K562 (cell line): ENCODE results near the gene MVP. TPM values are rescaled to one million over a fixed set of nuclear protein-coding genes. Genes with fewer than 3 reads are reported as not detected.

Source experiments
- polyA plus RNA-seq, 8 experiments: library from polyadenylated mRNA; depleted of rRNA in 4 of 8; stranded (reverse) in 5 of 8; unstranded in 3 of 8; fragments of >200 nt; fragmentation: Nextera tagmentation in 2 of 8; fragmentation: Illumina TruSeq in 1 of 8; extraction: Ambion mirVana in 2 of 8; extraction: Trizol in 1 of 8; gene quantifications; 2 replicates each; pipeline versions ENCODE4 v1.2.1 to v1.2.3, GENCODE V29; 2011 to 2014; ENCODE audit warnings: inconsistent platforms in 1 of 8, missing spikeins in 1 of 8
- total RNA-seq, 7 experiments: library from RNA; depleted of rRNA in 6 of 7; stranded (reverse); fragments of >200 nt in 6 of 7; fragmentation: Illumina TruSeq in 2 of 7; extraction: Trizol in 2 of 7; gene quantifications; 2 replicates each; pipeline versions ENCODE4 v1.2.1 to v1.2.3, GENCODE V29; 2011 to 2021; ENCODE audit warnings: low replicate concordance in 1 of 7
- TF ChIP-seq, protein P1 (sequence below), 2 experiments: fragments of 450-650 bp; IDR thresholded peaks; 2 replicates each; pipeline ENCODE4 v1.6.1; 2016; ENCODE audit warnings: mild to moderate bottlenecking in 2 of 2, borderline replicate concordance in 1 of 2, low read depth in 1 of 2, moderate library complexity in 1 of 2

MVP gene
- total and polyA plus RNA-seq, 9 of the 15 experiments (the other 6 are each of a cell fraction or from before 2014, with no cell fraction given), result 0.39 to 1.9 (median 0.76) TPM; not detected in 2

DNA sequence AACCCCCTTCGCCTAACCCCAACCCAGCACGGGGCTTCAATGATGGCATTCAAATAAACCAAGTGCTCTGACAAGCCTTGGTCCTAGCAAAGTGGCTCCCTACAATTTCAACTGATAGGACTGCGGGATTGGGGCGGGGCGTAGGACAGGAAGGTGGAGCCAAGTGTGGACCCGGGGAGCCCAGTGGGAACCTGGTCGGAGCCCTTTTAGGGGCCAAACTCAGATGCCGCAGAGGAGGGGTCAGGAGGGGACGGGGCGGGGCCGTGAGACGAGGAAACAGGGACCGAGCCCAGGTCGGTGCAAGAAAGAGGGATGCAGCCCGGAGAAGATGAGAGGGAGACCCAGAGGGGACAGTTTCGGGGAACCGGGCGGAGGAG, 55.9 kb downstream of the MVP start (continued):
- TF ChIP-seq, protein P1, sequence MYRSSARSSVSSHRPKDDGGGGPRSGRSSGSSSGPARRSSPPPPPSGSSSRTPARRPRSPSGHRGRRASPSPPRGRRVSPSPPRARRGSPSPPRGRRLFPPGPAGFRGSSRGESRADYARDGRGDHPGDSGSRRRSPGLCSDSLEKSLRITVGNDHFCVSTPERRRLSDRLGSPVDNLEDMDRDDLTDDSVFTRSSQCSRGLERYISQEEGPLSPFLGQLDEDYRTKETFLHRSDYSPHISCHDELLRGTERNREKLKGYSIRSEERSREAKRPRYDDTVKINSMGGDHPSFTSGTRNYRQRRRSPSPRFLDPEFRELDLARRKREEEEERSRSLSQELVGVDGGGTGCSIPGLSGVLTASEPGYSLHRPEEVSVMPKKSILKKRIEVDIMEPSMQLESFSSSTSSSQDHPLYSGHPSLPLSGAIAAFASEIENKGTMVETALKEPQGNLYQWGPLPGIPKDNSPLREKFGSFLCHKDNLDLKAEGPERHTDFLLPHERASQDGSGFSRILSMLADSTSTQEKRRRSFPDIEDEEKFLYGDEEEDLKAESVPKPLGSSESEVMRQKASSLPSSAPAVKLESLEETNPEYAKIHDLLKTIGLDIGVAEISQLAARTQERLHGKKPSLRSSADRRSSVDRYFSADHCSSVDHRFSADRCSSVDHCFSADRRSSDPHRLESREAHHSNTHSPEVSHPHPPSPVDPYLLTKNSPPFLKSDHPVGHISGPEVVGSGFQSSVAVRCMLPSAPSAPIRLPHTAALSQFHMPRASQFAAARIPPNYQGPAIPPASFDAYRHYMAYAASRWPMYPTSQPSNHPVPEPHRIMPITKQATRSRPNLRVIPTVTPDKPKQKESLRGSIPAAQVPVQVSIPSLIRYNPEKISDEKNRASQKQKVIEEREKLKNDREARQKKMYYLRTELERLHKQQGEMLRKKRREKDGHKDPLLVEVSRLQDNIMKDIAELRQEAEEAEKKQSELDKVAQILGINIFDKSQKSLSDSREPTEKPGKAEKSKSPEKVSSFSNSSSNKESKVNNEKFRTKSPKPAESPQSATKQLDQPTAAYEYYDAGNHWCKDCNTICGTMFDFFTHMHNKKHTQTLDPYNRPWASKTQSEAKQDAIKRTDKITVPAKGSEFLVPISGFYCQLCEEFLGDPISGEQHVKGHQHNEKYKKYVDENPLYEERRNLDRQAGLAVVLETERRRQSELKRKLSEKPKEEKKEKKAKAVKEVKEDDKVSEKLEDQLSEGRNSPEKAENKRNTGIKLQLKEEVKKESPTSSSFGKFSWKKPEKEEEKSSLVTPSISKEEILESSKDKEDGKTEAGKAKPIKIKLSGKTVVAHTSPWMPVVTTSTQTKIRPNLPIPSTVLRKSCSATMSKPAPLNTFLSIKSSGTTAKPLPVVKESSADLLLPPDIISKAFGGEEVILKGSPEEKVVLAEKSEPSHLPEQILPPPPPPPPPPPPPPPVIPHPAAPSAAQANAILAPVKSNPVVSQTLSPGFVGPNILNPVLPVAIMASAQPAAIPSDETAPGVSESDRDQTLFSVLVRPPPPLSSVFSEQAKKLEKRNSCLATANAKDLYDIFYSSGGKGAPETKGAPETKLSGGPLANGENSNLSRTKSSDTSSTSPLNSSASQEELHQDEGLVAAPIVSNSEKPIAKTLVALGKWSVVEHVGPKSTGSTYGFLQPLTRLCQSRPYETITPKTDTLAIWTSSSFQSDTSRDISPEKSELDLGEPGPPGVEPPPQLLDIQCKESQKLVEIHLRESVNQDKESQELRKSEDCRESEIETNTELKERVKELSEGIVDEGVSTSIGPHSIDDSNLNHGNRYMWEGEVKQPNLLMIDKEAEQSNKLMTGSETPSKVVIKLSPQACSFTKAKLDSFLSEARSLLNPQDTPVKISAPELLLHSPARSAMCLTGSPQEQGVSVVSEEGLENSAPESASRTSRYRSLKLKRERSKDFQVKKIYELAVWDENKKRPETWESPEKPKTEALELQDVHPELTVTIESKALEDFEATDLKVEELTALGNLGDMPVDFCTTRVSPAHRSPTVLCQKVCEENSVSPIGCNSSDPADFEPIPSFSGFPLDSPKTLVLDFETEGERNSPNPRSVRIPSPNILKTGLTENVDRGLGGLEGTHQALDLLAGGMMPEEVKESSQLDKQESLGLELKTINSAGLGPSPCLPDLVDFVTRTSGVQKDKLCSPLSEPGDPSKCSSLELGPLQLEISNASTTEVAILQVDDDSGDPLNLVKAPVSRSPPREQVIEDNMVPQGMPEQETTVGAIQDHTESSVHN (IDR thresholded peaks at IDR 0.05; ENCODE audit: borderline replicate concordance in 1 of 2, low read depth in 1 of 2), result no peak
